ENCODE measurements around the gene PRKCQ. TPM values are rescaled to one million over a fixed set of nuclear protein-coding genes. Genes with fewer than 3 reads are reported as not detected.

PRKCQ gene
- total RNA-seq, 1 experiment from 2014 or later = 12.1 TPM

- no peaks in the 10 kb centered on the region for H3K23me2 ChIP-seq (ENCODE audit: insufficient read length, low read depth, low read length, poor library complexity, severe bottlenecking)
- H3K4me2 ChIP-seq (ENCODE audit: insufficient read depth, insufficient read length, low read length) = no peak overlapping the region
- no peak overlapping the region for H2BK20ac ChIP-seq (ENCODE audit: low read depth, low read length, poor library complexity, severe bottlenecking)
- Mint-ChIP-seq H3K4me3 (no peak overlapping the region), H3K36me3 (ENCODE audit: insufficient read depth in 1 of 3, low read depth in 3 of 3) (peaks cover 5 to 12% (median 6%) of the 10 kb centered on the region in 3 experiments; a peak in 4 of 7 replicates), H3K27me3 (ENCODE audit: low read depth) (no peaks in the 10 kb centered on the region; the same call in 1 of the 2 replicates), H3K27ac (no peak overlapping the region), H3K4me1 (peaks cover 12 to 19% of the 10 kb centered on the region in 2 experiments), H3K9me3 (peaks cover 2 to 10% of the 10 kb centered on the region in 2 experiments; a peak in 2 of 5 replicates)
- no peak overlapping the region for H3K18ac ChIP-seq (ENCODE audit: insufficient read length, low read depth, low read length)
- H3K79me1 ChIP-seq (ENCODE audit: insufficient read depth, low read depth, low read length, poor library complexity, severe bottlenecking) = no peaks in the 10 kb centered on the region
- no peak overlapping the region for H3K56ac ChIP-seq (ENCODE audit: insufficient read length, low read depth, low read length)
- H4K5ac ChIP-seq (ENCODE audit: insufficient read length, low read depth, low read length) = no peak overlapping the region
- H3K4me1 ChIP-seq (ENCODE audit: insufficient read depth, low read length) = peaks cover 4% of the 10 kb centered on the region; the same call in 1 of the 2 replicates
- no peak overlapping the region for H4K8ac ChIP-seq (replicated peaks; ENCODE audit: insufficient read length, low read depth, low read length)
- H2BK15ac ChIP-seq (ENCODE audit: low read depth, low read length) = peak overlapping the region; percentile 42; the same call in 1 of the 2 replicates
- H3T11ph ChIP-seq (ENCODE audit: low read length) = no peak overlapping the region
- H3K9me3 ChIP-seq (ENCODE audit: control insufficient read depth, low read depth, low read length) = no peaks in the 10 kb centered on the region
- H3K14ac ChIP-seq (ENCODE audit: insufficient read depth, low read length) = no peak overlapping the region; the same call in 1 of the 2 replicates
- H2AK5ac ChIP-seq (ENCODE audit: insufficient read length, low read length) = no peak overlapping the region
- no peak overlapping the region for H2BK120ac ChIP-seq (ENCODE audit: low read depth, low read length, poor library complexity, severe bottlenecking)
- WGBS (ENCODE audit: extremely low coverage, insufficient read length, low lambda C conversion rate) = no CpG with 5 or more reads among the region's 7 CpGs
- no peak overlapping the region for H2AFZ ChIP-seq (ENCODE audit: low read length)
- no peak overlapping the region for H2BK12ac ChIP-seq (ENCODE audit: insufficient read length, low read depth, low read length)
- H3K27ac ChIP-seq (ENCODE audit: insufficient read length, low read depth, low read length) = no peak overlapping the region
- no peak overlapping the region for H3K9ac ChIP-seq (ENCODE audit: extremely low read depth, insufficient read length, low read length)
- no peak for DNase-seq
- TF ChIP-seq, protein P1, sequence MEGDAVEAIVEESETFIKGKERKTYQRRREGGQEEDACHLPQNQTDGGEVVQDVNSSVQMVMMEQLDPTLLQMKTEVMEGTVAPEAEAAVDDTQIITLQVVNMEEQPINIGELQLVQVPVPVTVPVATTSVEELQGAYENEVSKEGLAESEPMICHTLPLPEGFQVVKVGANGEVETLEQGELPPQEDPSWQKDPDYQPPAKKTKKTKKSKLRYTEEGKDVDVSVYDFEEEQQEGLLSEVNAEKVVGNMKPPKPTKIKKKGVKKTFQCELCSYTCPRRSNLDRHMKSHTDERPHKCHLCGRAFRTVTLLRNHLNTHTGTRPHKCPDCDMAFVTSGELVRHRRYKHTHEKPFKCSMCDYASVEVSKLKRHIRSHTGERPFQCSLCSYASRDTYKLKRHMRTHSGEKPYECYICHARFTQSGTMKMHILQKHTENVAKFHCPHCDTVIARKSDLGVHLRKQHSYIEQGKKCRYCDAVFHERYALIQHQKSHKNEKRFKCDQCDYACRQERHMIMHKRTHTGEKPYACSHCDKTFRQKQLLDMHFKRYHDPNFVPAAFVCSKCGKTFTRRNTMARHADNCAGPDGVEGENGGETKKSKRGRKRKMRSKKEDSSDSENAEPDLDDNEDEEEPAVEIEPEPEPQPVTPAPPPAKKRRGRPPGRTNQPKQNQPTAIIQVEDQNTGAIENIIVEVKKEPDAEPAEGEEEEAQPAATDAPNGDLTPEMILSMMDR (conservative IDR thresholded peaks at IDR 0.05) = no peak
- H3K79me2 ChIP-seq (ENCODE audit: insufficient read depth, low read length) = no peaks in the 10 kb centered on the region
- H3K4ac ChIP-seq (ENCODE audit: low read depth, low read length) = no peak overlapping the region
- no peak overlapping the region for H4K91ac ChIP-seq (ENCODE audit: insufficient read length, low read depth, low read length)
- no peak overlapping the region for H2BK5ac ChIP-seq (ENCODE audit: insufficient read length, low read length)
- H3K27me3 ChIP-seq (ENCODE audit: insufficient read depth, low read length) = no peaks in the 10 kb centered on the region
- H4K20me1 ChIP-seq (ENCODE audit: control insufficient read depth, insufficient read depth, insufficient read length) = no peaks in the 10 kb centered on the region
- no peak overlapping the region for H3K23ac ChIP-seq (ENCODE audit: insufficient read length, low read depth, low read length)
Measured at GRCh38 chr10:6600224-6600987, 20.3 kb upstream of the PRKCQ start.
